IPS-20b (cell line): ENCODE measurements around the gene STRN.
"Not testable (repeated sequence)": the region's sequence is repeated elsewhere in the genome, so short reads cannot be mapped to it uniquely, and the experiment has no call there.

Experiments used
- H3K27ac ChIP-seq: one replicate; pipeline ENCODE4 v1.5.1; 2013; ENCODE audit warnings: low read length
- H3K27me3 ChIP-seq: 2 replicates; pipeline ENCODE4 v1.6.1; 2013; ENCODE audit warnings: mild to moderate bottlenecking, low read length, inconsistent platforms; ENCODE audit not compliant: insufficient read depth
- H3K36me3 ChIP-seq: 2 replicates; pipeline ENCODE4 v1.6.1; 2013; ENCODE audit warnings: low read depth, mild to moderate bottlenecking, inconsistent platforms, low read length, moderate library complexity; ENCODE audit not compliant: insufficient read depth
- H3K4me1 ChIP-seq: 2 replicates; pipeline ENCODE4 v1.6.1; 2013; ENCODE audit warnings: mild to moderate bottlenecking, control low read depth, inconsistent platforms, low read length, moderate library complexity; ENCODE audit not compliant: insufficient read depth
- H3K4me3 ChIP-seq: 2 replicates; pipeline ENCODE4 v1.5.1; 2013; ENCODE audit warnings: mild to moderate bottlenecking, low read length, inconsistent platforms
- H3K9ac ChIP-seq: 2 replicates; pipeline ENCODE4 v1.6.1; 2013; ENCODE audit warnings: low read depth, mild to moderate bottlenecking, inconsistent platforms, low read length, moderate library complexity
- H3K9me3 ChIP-seq: 2 replicates; pipeline ENCODE4 v1.6.1; 2013; ENCODE audit warnings: mild to moderate bottlenecking, low read depth, low read length, inconsistent platforms; ENCODE audit not compliant: insufficient read depth

Gene STRN

DNA sequence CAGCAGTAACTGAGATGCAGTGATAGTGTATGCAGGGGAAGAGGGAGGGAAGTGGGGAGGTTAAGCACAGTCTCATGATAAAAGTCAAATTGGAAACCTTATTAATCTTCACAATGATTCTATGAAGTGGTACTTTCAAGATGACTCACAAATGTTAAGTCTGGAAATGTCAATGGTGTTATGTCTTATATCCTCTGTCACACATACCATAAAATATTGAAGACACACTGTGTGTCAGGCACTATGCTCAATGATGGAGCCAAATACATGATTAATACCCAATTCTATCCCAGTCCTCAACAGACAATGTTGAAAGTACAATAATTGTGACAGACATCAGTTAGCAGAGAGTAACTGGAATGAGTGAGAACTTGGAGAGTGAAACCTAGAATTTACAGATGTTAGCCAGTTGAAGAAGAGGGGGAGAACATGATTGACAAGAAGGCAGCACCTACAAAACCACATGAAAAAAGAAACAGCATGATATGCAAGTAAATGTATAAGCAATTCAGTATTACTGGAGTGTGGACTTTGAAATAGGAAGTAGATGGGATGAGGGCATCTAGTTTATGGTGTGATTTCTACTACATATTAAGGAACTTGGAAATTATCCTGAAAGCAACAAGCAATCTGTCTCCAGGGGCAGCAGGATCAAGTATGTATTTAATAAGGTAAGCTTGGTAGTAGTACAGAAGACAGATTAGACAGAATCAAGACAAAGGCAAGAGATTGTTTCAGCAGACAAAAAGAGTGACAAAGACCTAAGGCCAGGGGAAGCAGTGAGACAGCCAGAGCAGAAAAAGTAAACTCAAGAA is 107.6 kb downstream of the STRN start:
- Histone ChIP-seq H3K27me3 (no peaks in the 10 kb centered on the region), H3K4me1 (no peaks in the 10 kb centered on the region), H3K4me3 (no peak overlapping the region), H3K36me3 (peaks cover 32% of the 10 kb centered on the region), H3K27ac (no peak overlapping the region), H3K9me3 (no peaks in the 10 kb centered on the region), H3K9ac (no peak overlapping the region)

DNA sequence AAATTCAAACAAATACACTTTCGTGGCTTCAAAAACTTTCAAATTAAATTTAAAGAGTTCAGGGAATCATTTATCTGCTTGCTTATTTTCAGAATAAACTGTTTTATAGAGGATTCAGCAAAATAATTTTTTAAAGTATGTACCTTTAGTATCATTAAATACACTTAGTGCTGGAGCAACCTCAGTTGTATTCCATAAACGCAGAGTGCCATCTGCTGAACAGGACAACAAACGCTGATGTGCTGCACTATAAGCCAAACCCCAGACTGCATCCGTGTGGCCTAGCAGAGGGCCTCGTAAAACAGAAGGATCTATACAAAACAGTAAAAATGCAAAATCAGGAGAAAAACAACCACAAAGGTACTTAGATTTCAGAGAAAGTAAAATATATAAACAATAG is 108.6 kb downstream of the STRN start:
- no peaks in the 10 kb centered on the region for H3K9me3 ChIP-seq
- no peak overlapping the region for H3K27ac ChIP-seq
- H3K4me1 ChIP-seq: no peaks in the 10 kb centered on the region
- no peak overlapping the region for H3K9ac ChIP-seq
- H3K36me3 ChIP-seq: peaks cover 37% of the 10 kb centered on the region
- H3K4me3 ChIP-seq: no peak overlapping the region
- no peaks in the 10 kb centered on the region for H3K27me3 ChIP-seq

DNA sequence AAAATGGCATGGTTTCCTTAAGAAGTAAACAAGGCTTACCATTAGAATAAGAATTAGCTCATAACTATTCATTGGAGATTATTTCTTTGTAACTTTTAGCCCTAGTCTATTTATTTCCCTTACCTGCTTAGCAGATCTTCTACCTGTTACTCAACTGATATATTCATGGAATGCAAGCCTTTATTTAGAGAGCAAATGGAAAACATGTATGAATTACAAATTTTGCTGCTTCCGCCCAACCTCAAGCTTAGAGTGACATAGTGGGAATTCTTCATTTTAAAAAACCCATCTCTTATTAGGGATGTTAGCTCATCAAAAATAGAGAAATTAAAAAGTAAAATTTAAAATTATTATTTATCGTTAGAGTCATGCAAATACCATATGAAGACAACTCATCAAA is 110.9 kb downstream of the STRN start:
- Histone ChIP-seq H3K27me3 (no peaks in the 10 kb centered on the region), H3K36me3 (peaks cover 39% of the 10 kb centered on the region), H3K4me3 (no peak overlapping the region), H3K9ac (no peak overlapping the region), H3K4me1 (no peaks in the 10 kb centered on the region), H3K27ac (no peak overlapping the region), H3K9me3 (no peaks in the 10 kb centered on the region)

DNA sequence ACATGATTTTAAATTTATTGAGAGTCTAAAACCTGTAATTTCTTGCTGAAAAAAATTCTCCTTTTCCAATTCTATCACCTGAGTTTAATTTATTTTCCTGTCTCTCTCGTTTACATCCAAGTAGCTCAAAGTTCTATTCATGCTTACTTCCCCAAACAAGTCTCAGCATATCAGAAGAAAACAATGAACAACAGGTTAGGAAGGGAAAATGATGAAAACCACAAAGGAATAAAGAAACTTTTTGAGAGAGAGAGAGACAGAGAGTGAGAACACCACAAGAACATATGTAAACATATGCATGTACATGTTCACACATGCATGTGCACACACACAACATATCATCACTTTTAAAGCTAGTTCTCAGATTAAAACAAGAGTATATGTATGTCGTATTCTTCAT is 112.1 kb downstream of the STRN start:
- no peak overlapping the region for H3K27ac ChIP-seq
- H3K9me3 ChIP-seq: no peaks in the 10 kb centered on the region
- no peaks in the 10 kb centered on the region for H3K4me1 ChIP-seq
- H3K36me3 ChIP-seq: peaks cover 51% of the 10 kb centered on the region
- H3K27me3 ChIP-seq: no peaks in the 10 kb centered on the region
- no peak overlapping the region for H3K4me3 ChIP-seq
- no peak overlapping the region for H3K9ac ChIP-seq

DNA sequence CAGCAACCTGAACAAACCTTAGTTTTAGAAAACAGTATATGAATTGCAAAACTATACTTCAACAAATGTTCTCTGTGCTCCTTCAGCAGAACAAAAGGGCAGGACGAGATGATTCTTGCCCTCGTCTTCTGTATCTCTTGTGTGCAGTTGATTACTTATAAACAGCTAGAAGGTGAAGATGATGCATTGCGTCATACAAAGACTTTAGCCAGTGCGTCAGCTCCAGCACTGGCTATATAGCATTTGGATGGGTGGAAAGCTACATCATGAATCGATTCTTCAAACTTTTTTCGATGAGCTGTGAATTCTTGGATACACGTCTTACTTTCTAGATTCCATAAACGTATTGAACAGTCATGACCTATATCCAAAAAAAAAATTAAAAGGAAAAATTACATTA is 117.1 kb downstream of the STRN start:
- no peak overlapping the region for H3K4me3 ChIP-seq
- peaks cover 1% of the 10 kb centered on the region; the same call in 1 of the 2 replicates for H3K4me1 ChIP-seq
- no peaks in the 10 kb centered on the region for H3K27me3 ChIP-seq
- H3K9me3 ChIP-seq: no peaks in the 10 kb centered on the region
- H3K36me3 ChIP-seq: peaks cover 40% of the 10 kb centered on the region
- H3K27ac ChIP-seq: no peak overlapping the region
- H3K9ac ChIP-seq: no peak overlapping the region

DNA sequence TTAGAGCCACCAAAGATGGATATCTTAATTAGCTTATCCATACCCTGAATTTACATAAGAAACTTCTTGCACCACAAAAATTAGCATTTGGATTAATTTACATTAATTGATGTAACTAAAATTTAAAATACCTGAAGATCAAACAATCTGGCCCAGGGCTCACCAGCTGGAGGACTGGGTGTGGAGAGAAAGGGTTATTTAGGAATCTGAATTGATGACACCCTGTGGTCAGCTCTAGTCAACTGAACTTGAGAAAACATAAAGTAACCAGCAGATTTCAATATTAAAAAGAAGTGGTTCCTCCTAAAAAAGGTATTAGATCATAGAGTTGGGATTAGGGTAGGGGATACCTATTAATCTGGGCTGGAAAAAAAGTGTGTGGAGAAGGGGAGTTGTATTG is 122.5 kb downstream of the STRN start:
- Histone ChIP-seq H3K36me3 (peaks cover 18% of the 10 kb centered on the region), H3K27me3 (no peaks in the 10 kb centered on the region), H3K4me1 (peaks cover 5% of the 10 kb centered on the region; the same call in 1 of the 2 replicates)

DNA sequence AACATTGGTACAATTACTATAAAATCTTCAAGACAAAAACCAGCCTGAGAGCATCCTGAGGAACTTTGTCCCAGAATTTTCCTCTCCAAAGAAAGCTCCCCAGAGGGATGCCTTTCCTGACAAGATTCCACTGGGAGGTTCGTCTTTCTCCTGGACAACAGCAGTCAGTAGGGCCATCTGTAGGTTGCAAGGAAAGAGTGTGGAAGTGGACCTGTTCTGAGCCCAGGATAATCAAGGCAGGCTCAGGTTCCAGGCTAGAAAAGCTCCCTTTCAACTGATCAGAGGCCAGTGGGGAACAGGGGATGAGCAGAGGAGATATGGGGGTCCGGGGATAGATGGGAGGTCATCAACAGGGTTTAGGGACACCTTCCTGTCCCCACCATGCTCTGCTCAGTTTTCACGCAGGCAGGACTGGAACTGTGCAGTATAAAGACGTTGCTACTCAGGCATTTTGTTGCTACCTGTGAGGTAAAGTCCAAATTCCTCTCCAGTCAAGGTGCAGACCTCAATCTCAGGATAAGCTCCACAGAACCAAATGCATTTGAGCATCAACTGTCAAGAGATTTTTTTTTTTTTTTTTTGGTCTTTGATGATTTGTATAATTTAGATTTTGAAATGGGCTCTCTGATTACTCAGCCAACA is 126.2 kb downstream of the STRN start:
- Histone ChIP-seq H3K4me1 (peaks cover 11% of the 10 kb centered on the region; the same call in 1 of the 2 replicates), H3K9ac (no peak overlapping the region), H3K9me3 (no peaks in the 10 kb centered on the region)

More for the DNA sequence above, 122.5 kb downstream of the STRN start:
- H3K27ac ChIP-seq: no peak overlapping the region
- no peak overlapping the region for H3K4me3 ChIP-seq
- no peaks in the 10 kb centered on the region for H3K9me3 ChIP-seq
- no peak overlapping the region for H3K9ac ChIP-seq

DNA sequence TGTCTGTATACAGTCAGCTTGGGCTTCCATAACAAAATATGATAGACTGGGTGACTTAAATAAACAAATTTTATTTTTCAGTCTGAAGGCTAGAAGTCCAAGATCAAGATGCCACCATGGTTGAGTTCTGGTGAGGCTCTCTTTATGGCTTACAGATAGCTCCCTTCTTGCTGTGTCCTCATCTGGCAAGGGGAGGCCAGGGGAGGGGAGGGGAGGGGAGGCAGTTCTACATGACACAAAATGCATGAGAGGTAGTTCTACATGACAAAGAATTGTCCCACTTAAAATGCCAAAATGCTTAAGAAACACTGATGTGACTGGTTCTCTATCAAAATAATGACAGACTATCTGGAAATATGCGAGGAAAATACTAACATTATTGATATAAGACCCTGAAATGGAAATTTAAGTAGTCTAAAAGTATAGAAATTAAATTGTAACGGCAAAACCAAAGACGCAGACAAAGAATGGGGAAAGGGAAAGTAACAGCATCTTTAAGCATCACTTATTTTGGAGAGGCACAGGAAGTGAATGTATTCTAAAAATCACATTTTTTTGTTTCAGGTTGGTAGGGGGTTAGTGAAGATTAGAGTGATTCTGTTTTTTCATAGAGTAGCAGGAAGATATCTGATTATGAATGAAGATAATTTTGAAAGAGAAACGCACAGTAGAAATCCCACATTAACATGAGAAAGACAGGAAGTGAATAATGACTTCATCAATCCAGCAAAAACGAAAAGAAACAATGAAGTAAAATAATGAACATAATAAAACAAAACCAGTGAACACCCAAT is 131.4 kb downstream of the STRN start:
- no peaks in the 10 kb centered on the region for H3K27me3 ChIP-seq
- H3K9me3 ChIP-seq: no peaks in the 10 kb centered on the region
- H3K4me1 ChIP-seq: peaks cover 14% of the 10 kb centered on the region
- H3K36me3 ChIP-seq: no peaks in the 10 kb centered on the region
- peak overlapping the region; percentile 41 for H3K27ac ChIP-seq
- peak overlapping the region; percentile 20; the same call in 1 of the 2 replicates for H3K4me3 ChIP-seq
- peak overlapping the region; percentile 40; the same call in 1 of the 2 replicates for H3K9ac ChIP-seq

More for the DNA sequence above, 126.2 kb downstream of the STRN start:
- Histone ChIP-seq H3K36me3 (0 out of 2 replicates have a peak, but pooled peaks cover 3% of the 10 kb centered on the region), H3K27me3 (no peaks in the 10 kb centered on the region), H3K27ac (no peak overlapping the region), H3K4me3 (no peak overlapping the region)

DNA sequence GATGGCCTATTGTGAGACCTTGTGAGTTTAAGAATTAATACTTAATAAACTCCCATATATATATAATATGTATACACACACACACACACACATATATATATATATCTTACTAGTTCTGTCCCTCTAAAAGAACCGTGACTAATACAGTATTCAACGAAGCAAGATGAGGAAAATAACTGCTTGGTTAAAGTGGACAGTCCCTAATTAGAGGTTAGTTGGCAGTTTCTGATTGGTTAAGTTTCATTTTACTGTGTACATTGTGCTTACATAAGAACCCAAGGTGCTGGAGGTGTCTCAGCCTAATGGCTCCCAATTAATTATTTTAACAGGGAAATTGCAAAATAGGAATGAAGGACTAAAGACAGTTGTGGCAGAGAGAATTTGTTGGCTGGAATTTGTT is 132.1 kb downstream of the STRN start:
- no peaks in the 10 kb centered on the region for H3K9me3 ChIP-seq

DNA sequence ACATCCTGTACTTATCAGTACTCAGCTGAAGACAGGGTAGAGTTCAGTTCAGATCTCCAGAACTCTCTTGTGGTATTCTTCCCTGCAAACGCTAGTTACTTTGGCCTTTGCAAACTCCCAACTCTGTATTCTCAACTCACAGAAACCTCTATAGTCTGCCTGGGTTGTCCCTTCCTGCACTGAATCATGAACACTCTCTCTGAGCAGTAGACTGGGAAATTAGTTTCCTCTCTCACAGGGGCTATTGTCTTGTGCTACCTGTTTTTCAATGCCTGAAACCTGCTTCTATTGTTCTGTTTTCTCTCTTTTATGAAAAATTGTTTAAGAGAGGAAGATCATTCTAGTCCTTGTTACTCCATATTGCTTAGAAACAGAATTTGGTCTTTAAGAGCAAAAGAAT is 135.2 kb downstream of the STRN start:
- H3K36me3 ChIP-seq: no peaks in the 10 kb centered on the region
- H3K9me3 ChIP-seq: no peaks in the 10 kb centered on the region
- H3K27ac ChIP-seq: no peak overlapping the region

More for the DNA sequence above, 132.1 kb downstream of the STRN start:
- no peak overlapping the region; the same call in 1 of the 2 replicates for H3K9ac ChIP-seq
- H3K27me3 ChIP-seq: no peaks in the 10 kb centered on the region
- H3K36me3 ChIP-seq: no peaks in the 10 kb centered on the region
- H3K4me3 ChIP-seq: peak overlapping the region; percentile 20; the same call in 1 of the 2 replicates
- peaks cover 14% of the 10 kb centered on the region for H3K4me1 ChIP-seq
- H3K27ac ChIP-seq: peak overlapping the region; percentile 34

DNA sequence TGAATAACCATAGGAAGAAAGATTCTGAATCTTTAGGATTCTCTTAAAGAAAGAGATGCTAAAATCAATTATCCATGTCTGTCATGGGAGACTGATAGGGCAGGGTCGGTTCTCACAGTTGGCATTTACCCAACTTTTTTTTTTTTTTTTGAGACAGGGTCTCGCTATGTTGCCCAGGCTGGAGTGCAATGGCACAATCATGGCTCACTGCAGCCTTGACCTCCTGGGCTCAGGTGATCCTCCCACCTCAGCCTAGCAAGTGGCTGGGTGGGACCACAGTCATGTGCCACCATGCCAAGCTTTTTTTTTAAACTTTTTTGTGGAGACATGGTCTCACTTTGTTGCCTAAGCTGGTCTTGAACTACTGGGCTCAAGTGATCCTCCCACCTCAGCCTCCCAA is 141.7 kb downstream of the STRN start:
- H3K9ac ChIP-seq, H3K9me3 ChIP-seq, H3K27me3 ChIP-seq, H3K27ac ChIP-seq, H3K4me1 ChIP-seq, H3K36me3 ChIP-seq: not testable (repeated sequence)
- peak overlapping the region; percentile 23; the same call in 1 of the 2 replicates for H3K4me3 ChIP-seq

More for the DNA sequence above, 135.2 kb downstream of the STRN start:
- peaks cover 14% of the 10 kb centered on the region for H3K4me1 ChIP-seq
- H3K27me3 ChIP-seq: no peaks in the 10 kb centered on the region
- no peak overlapping the region for H3K4me3 ChIP-seq
- no peak overlapping the region for H3K9ac ChIP-seq
